ENCODE results near the gene ORMDL3.

The ORMDL3 gene

DNA sequence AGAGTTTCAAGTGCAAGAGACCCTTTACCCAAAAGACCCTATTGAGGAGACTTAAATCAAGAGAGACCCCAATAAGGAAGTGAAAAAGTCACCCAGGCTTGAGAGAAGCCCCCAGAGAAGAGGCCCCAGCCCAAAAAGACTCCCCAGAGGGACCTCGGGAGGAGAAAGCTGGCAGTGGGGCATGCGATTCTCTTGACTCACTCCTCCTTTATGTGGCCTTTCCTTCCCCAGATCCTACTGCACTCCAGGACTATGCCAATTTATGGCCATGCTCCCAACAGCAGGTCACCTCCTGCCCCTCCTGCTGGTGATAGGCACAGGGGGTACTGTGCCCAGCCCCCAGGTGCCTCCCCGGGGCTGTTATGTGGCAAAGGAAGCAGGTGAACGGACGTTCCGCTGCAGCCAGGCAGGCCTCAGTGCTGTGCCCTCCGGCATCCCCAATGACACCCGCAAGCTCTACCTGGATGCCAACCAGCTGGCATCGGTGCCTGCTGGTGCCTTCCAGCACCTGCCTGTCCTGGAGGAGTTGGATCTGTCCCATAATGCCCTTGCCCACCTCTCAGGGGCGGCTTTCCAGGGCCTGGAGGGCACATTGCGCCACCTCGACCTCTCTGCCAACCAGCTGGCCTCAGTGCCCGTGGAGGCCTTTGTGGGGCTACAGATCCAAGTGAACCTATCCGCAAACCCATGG is 16.4 kb upstream of the ORMDL3 start:
- POLR2A ChIA-PET = no interaction called here
- TF ChIP-seq, protein P1, sequence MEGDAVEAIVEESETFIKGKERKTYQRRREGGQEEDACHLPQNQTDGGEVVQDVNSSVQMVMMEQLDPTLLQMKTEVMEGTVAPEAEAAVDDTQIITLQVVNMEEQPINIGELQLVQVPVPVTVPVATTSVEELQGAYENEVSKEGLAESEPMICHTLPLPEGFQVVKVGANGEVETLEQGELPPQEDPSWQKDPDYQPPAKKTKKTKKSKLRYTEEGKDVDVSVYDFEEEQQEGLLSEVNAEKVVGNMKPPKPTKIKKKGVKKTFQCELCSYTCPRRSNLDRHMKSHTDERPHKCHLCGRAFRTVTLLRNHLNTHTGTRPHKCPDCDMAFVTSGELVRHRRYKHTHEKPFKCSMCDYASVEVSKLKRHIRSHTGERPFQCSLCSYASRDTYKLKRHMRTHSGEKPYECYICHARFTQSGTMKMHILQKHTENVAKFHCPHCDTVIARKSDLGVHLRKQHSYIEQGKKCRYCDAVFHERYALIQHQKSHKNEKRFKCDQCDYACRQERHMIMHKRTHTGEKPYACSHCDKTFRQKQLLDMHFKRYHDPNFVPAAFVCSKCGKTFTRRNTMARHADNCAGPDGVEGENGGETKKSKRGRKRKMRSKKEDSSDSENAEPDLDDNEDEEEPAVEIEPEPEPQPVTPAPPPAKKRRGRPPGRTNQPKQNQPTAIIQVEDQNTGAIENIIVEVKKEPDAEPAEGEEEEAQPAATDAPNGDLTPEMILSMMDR (IDR thresholded peaks at IDR 0.05; ENCODE audit: control extremely low read depth, extremely low read depth, low read depth, missing control alignments) = no peak
- CTCF ChIA-PET = interaction anchor here (1.0 kb wide), 1 partner anchor 14 kb away, joined by 3 read pairs; no protein-coding TSS in a partner anchor
- no peak for DNase-seq (ENCODE audit: extremely low spot score)

DNA sequence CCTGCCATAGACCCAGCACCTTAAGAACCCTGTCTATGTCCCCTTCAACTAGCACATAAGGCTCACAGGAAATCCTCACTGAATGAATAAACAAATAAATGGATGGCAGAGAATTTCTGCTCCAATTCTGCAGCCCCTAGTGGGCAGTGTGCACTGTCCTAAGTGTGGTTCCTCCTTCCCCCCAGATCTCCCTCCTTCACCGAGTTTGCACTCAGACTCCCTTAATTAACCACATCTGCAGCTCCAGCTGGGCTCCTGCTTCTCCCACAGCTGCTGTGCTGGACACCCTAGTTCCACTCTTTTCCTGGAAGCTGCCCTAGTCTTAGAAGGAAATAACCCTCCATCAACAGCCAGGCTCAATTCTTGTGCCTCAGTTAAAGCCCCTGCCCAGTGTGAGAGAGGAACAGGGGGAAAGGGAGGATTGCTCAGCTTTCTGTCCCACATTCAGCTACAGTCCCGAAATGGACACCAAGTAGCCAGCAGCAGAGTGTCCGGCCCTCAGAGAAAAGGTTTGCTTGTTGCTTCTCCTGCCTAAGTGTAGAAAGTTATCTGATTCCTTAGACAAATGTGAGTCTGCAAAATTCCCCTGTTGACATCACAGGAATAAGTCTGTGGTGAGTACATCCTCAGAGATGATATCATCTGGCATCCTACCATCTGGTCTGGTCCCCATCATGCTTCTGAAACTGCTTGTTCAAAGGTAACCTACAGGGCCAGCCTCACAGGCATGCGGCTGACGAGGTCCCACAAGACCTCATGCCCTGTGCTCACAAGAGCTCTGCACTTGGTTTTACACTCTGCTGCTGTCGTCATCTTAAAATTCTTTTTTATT is 12.4 kb upstream of the ORMDL3 start:
- ChIA-PET CTCF (interaction anchor here (1.2 to 3.7 kb wide), 6 partner anchors 8 to 18 kb away, joined by 4 to 18 read pairs (median 5); no protein-coding TSS in a partner anchor), POLR2A (no interaction called here)
- DNase-seq (ENCODE audit: extremely low spot score) = peak; percentile 59
- TF ChIP-seq, protein P1 (IDR thresholded peaks at IDR 0.05; ENCODE audit: control extremely low read depth, extremely low read depth, low read depth, missing control alignments) = peak; percentile 25

DNA sequence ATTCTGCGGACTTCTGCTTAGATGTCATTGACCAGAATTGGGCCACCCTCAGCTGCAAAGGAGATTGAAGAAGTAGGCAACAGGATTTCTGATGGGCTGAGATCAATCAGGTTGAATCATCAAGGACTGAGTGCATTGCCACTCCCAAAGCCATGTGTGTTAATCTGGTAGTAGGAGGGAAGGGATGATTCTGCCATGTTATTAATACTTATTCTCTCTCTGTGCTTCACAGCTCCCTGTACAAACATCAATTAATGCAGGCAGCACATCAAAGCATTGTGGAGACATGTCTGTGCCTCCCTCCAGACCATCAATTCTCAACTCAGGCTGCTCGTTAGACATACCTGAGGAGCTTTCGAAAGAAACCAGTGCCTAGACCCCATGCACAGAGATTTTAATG is 11.7 kb upstream of the ORMDL3 start:
- CTCF ChIA-PET = interaction anchor here (1.2 to 3.7 kb wide), 5 partner anchors 9 to 19 kb away, joined by 4 to 18 read pairs (median 5); no protein-coding TSS in a partner anchor
- no peak for DNase-seq (ENCODE audit: extremely low spot score)
- TF ChIP-seq, protein P1 (IDR thresholded peaks at IDR 0.05; ENCODE audit: control extremely low read depth, extremely low read depth, low read depth, missing control alignments) = no peak
- POLR2A ChIA-PET = no interaction called here

DNA sequence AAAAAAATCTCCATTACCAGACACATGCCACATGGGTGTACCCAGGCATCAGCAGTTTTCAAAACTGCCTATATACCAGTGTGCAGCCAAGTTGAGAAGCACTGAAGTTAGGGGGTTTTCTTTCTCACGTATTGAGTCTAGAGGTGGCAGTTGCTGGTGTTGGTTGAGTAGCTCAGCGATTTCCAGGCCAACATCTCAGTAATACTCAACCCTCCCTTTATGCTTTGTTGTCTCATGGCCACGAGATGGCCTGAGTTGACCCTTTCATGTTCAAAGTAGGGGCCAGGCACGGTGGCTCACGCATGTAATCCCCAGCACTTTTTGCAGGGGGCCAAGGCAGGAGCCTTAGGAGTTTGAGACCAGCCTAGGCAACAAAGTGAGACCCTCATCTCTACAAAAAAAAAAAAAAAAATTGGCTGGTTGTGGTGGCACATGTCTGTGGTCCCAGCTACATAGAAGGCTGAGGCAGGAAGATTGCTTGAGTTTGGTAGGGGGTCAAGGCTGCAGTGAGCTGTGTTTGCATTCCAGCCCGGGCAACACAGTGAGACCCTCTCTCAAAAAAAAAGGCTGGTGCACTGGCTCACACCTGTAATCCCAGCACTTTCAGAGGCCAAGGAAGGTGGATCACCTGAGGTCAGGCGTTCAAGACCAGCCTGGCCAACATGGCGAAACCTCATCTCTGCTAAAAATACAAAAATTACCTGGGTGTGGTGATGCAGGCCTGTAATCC is 10.9 kb upstream of the ORMDL3 start:
- TF ChIP-seq, protein P1 (IDR thresholded peaks at IDR 0.05; ENCODE audit: control extremely low read depth, extremely low read depth, low read depth, missing control alignments) = no peak
- ChIA-PET POLR2A (interaction anchor here (0.7 kb wide), 1 partner anchor 14 kb away, joined by 5 read pairs; no protein-coding TSS in a partner anchor), CTCF (interaction anchor here (0.6 to 3.7 kb wide), 10 partner anchors 9 to 42 kb away, joined by 3 to 16 read pairs (median 5); partner anchors contain the start of genes ORMDL3 and PSMD3)
- DNase-seq (ENCODE audit: extremely low spot score) = peak; percentile 45

DNA sequence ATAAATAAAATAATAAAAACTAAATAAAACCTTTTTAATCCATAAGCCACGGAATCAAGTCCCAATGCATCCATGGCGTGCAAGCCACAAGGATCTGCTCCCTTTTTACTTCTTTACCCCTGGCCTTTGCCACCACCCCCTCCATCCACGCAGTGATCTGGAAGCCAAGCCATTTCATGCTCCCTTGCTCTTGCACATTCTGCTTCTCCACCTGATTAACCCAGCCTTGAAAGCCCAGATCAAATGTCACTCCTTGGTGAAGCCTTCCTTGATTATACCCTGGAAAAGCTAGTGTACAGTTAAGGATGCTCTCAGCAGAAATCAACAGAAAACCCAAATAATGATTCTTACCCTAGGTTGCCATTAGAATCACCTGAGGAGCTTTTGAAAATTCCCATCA is 10.0 kb upstream of the ORMDL3 start:
- DNase-seq (ENCODE audit: extremely low spot score) = no peak
- CTCF ChIA-PET = interaction anchor here (0.6 to 1.8 kb wide), 8 partner anchors 8 to 43 kb away, joined by 3 to 8 read pairs (median 4); partner anchors contain the start of genes ORMDL3 and PSMD3
- POLR2A ChIA-PET = no interaction called here
- TF ChIP-seq, protein P1 (IDR thresholded peaks at IDR 0.05; ENCODE audit: control extremely low read depth, extremely low read depth, low read depth, missing control alignments) = no peak

DNA sequence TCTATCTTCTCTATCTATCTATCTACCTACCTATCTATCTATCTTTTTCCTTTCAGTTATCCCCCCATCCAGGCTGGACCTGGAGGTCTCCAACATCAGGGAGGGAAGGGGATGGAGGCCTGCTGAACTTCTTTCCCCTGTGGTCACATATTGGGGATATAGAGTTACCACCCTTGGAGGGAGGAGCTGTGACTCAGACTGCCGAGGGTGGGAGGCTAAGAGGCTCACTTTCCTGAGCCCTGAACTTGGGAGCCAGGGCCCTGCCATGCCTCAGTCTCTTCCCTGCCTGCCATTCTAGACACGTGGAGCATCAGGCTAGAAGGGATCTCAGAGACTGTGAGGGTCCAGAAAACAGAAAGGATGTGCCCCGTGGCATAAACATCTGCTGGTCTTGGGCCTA is 8.5 kb upstream of the ORMDL3 start:
- ChIA-PET CTCF (no interaction called here), POLR2A (no interaction called here)
- TF ChIP-seq, protein P1 (IDR thresholded peaks at IDR 0.05; ENCODE audit: control extremely low read depth, extremely low read depth, low read depth, missing control alignments) = no peak
- DNase-seq (ENCODE audit: extremely low spot score) = no peak
